HG02678 (cell line): ENCODE measurements around the gene CDH13.

Experiments used
- ATAC-seq: cut with Tn5 transposase; IDR thresholded peaks from one replicate; pipeline ENCODE4 v1.9.1; 2021; ENCODE audit warnings: mild to moderate bottlenecking, moderate library complexity; ENCODE audit not compliant: unreplicated experiment

CDH13 gene

GRCh38 chr16:82649766-82650165, 23.0 kb downstream of the CDH13 start:
- ATAC-seq, result no peak

GRCh38 chr16:82650804-82651203, 24.0 kb downstream of the CDH13 start:
- no peak for ATAC-seq

GRCh38 chr16:82651921-82652601, 25.3 kb downstream of the CDH13 start:
- peak; percentile 58 for ATAC-seq

- no peak for ATAC-seq
Measured at GRCh38 chr16:82652826-82653225, 26.1 kb downstream of the CDH13 start.

GRCh38 chr16:82653550-82654511, 27.1 kb downstream of the CDH13 start:
- peak; percentile 62 for ATAC-seq

GRCh38 chr16:82655072-82655714, 28.4 kb downstream of the CDH13 start:
- ATAC-seq, result peak; percentile 29

- ATAC-seq, result no peak
Measured at GRCh38 chr16:82655720-82656490, 29.1 kb downstream of the CDH13 start.

GRCh38 chr16:82657239-82657638, 30.5 kb downstream of the CDH13 start:
- no peak for ATAC-seq

GRCh38 chr16:82657786-82658185, 31.0 kb downstream of the CDH13 start:
- ATAC-seq, result no peak

- ATAC-seq, result no peak
Measured at GRCh38 chr16:82658796-82659195, 32.0 kb downstream of the CDH13 start.

GRCh38 chr16:82660075-82660645, 33.4 kb downstream of the CDH13 start:
- ATAC-seq, result peak; percentile 41

- ATAC-seq, result no peak
Measured at GRCh38 chr16:82660966-82661365, 34.2 kb downstream of the CDH13 start.

GRCh38 chr16:82664181-82664580, 37.4 kb downstream of the CDH13 start:
- no peak for ATAC-seq

- no peak for ATAC-seq
Measured at GRCh38 chr16:82665025-82665424, 38.3 kb downstream of the CDH13 start.

GRCh38 chr16:82667437-82667836, 40.7 kb downstream of the CDH13 start:
- ATAC-seq, result no peak

GRCh38 chr16:82668094-82668493, 41.3 kb downstream of the CDH13 start:
- ATAC-seq, result no peak

GRCh38 chr16:82671741-82672140, 45.0 kb downstream of the CDH13 start:
- ATAC-seq, result no peak

- ATAC-seq, result no peak
Measured at GRCh38 chr16:82672676-82673075, 45.9 kb downstream of the CDH13 start.

- ATAC-seq, result no peak
Measured at GRCh38 chr16:82675300-82675699, 48.5 kb downstream of the CDH13 start.

GRCh38 chr16:82681592-82681991, 54.8 kb downstream of the CDH13 start:
- ATAC-seq, result no peak
